ENCODE results near the gene IFNLR1. TPM values are rescaled to one million over a fixed set of nuclear protein-coding genes. Genes with fewer than 3 reads are reported as not detected.

Gene IFNLR1
- total RNA-seq, 2 experiments from 2014 or later = 29.4 to 30.5 TPM

GRCh38 chr1:24222793-24223192 lies 35.7 kb upstream of the IFNLR1 start:
- Histone ChIP-seq H4K20me1 (ENCODE audit: insufficient read depth, low read length) (no peaks in the 10 kb centered on the region), H3K4me3 (ENCODE audit: low read depth, low read length, poor library complexity, severe bottlenecking) (no peak overlapping the region), H3K4me1 (ENCODE audit: insufficient read depth, low read length, poor library complexity, severe bottlenecking) (no peaks in the 10 kb centered on the region), H3K9me3 (ENCODE audit: low read length) (no peaks in the 10 kb centered on the region), H2AFZ (ENCODE audit: low read length) (no peak overlapping the region), H3K79me2 (ENCODE audit: insufficient read depth, low read depth, low read length) (no peaks in the 10 kb centered on the region), H3K36me3 (ENCODE audit: insufficient read depth, low read length) (no peaks in the 10 kb centered on the region), H3K27ac (ENCODE audit: low read depth, low read length, poor library complexity, severe bottlenecking) (no peak overlapping the region), H3K9me2 (ENCODE audit: insufficient read depth, low read length) (no peaks in the 10 kb centered on the region), H3K4me2 (ENCODE audit: low read length) (no peak overlapping the region)
- TF ChIP-seq, protein P1, sequence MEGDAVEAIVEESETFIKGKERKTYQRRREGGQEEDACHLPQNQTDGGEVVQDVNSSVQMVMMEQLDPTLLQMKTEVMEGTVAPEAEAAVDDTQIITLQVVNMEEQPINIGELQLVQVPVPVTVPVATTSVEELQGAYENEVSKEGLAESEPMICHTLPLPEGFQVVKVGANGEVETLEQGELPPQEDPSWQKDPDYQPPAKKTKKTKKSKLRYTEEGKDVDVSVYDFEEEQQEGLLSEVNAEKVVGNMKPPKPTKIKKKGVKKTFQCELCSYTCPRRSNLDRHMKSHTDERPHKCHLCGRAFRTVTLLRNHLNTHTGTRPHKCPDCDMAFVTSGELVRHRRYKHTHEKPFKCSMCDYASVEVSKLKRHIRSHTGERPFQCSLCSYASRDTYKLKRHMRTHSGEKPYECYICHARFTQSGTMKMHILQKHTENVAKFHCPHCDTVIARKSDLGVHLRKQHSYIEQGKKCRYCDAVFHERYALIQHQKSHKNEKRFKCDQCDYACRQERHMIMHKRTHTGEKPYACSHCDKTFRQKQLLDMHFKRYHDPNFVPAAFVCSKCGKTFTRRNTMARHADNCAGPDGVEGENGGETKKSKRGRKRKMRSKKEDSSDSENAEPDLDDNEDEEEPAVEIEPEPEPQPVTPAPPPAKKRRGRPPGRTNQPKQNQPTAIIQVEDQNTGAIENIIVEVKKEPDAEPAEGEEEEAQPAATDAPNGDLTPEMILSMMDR (conservative IDR thresholded peaks at IDR 0.05; ENCODE audit: low read length) = no peak
- no peak for TF ChIP-seq EZH2phosphoT487 (IDR thresholded peaks at IDR 0.05; ENCODE audit: borderline replicate concordance, low read depth, low read length)
- BruUV-seq (replicated peaks) = no TSS peak
- intact Hi-C loops (cut with micrococcal nuclease; ENCODE audit: unreplicated experiment) = no loop called here
- POLR2A ChIA-PET = no interaction called here
- CTCF ChIA-PET (ENCODE audit: unreplicated experiment) = no interaction called here
- DNase-seq (ENCODE audit: low spot score) = no peak

DNA sequence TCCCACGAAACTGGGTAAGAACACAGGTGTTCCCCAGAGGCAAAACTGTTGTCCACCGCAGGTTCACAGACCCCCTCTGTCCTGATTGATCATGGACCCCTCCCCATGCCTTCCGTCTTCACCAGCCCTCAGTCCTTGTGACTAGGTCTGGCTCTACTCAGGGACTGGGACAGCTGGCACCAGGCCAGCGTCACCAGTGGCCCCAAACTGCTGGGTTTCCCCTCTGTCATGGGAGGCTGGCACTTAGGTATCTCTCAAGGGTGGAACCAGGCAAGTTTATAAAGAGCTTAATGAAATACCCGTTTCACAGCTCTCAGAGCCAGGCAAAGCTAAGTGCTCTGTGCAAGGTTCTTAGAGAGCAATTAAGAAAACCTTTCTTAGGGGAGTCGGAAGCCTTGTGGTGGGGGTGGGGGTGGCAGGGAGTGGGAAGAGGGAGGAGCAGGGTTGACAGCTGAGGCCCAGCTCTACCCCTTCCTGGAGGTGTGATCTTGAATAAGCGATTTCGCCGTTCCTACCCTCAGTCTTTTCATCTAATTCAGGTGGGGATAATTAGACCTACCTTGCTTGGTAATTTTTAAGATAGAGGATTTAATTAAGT lies 35.0 kb upstream of the IFNLR1 start:
- no peak for DNase-seq (ENCODE audit: low spot score)
- Histone ChIP-seq H4K20me1 (ENCODE audit: insufficient read depth, low read length) (no peaks in the 10 kb centered on the region), H3K9me3 (ENCODE audit: low read length) (no peaks in the 10 kb centered on the region), H3K36me3 (ENCODE audit: insufficient read depth, low read length) (no peaks in the 10 kb centered on the region), H3K9me2 (ENCODE audit: insufficient read depth, low read length) (no peaks in the 10 kb centered on the region), H3K4me3 (ENCODE audit: low read depth, low read length, poor library complexity, severe bottlenecking) (no peak overlapping the region), H2AFZ (ENCODE audit: low read length) (no peak overlapping the region), H3K4me2 (ENCODE audit: low read length) (no peak overlapping the region), H3K4me1 (ENCODE audit: insufficient read depth, low read length, poor library complexity, severe bottlenecking) (no peaks in the 10 kb centered on the region), H3K79me2 (ENCODE audit: insufficient read depth, low read depth, low read length) (no peaks in the 10 kb centered on the region), H3K27ac (ENCODE audit: low read depth, low read length, poor library complexity, severe bottlenecking) (no peak overlapping the region)
- intact Hi-C loops (cut with micrococcal nuclease; ENCODE audit: unreplicated experiment) = no loop called here
- BruUV-seq (replicated peaks) = no TSS peak
- ChIA-PET POLR2A (no interaction called here), CTCF (ENCODE audit: unreplicated experiment) (no interaction called here)
- TF ChIP-seq, protein P1 (conservative IDR thresholded peaks at IDR 0.05; ENCODE audit: low read length) = no peak
- TF ChIP-seq EZH2phosphoT487 (IDR thresholded peaks at IDR 0.05; ENCODE audit: borderline replicate concordance, low read depth, low read length) = no peak

DNA sequence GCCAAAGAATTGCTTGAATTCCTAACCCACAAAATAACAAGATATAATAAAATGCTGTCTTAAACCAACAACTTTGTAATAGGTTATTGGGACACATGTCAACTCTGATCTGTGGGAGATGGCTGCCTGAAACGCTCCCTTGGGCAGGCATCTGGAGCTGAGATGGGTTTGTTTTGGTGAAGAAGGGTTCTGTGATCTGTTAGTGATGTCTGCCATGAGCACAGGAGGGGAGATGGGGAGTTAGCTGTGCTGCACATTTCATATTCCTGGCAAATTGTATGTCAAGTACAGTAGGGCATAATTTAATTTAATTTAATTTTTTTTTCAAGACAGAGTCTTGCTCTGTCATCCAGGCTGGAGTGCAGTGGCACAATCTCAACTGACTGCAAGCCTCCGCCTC lies 34.2 kb upstream of the IFNLR1 start:
- Histone ChIP-seq H3K27ac (ENCODE audit: low read depth, low read length, poor library complexity, severe bottlenecking) (no peak overlapping the region), H3K4me1 (ENCODE audit: insufficient read depth, low read length, poor library complexity, severe bottlenecking) (peaks cover 1% of the 10 kb centered on the region), H3K4me3 (ENCODE audit: low read depth, low read length, poor library complexity, severe bottlenecking) (no peak overlapping the region), H3K9me2 (ENCODE audit: insufficient read depth, low read length) (no peaks in the 10 kb centered on the region), H3K79me2 (ENCODE audit: insufficient read depth, low read depth, low read length) (no peaks in the 10 kb centered on the region), H4K20me1 (ENCODE audit: insufficient read depth, low read length) (no peaks in the 10 kb centered on the region; the same call in 1 of the 2 replicates), H3K9me3 (ENCODE audit: low read length) (no peaks in the 10 kb centered on the region), H3K4me2 (ENCODE audit: low read length) (no peak overlapping the region), H2AFZ (ENCODE audit: low read length) (no peak overlapping the region), H3K36me3 (ENCODE audit: insufficient read depth, low read length) (no peaks in the 10 kb centered on the region)
- ChIA-PET CTCF (ENCODE audit: unreplicated experiment) (no interaction called here), POLR2A (interaction anchor here (0.6 kb wide), 1 partner anchor 736 kb away, joined by 3 read pairs; no protein-coding TSS in a partner anchor)
- intact Hi-C loops (cut with micrococcal nuclease; ENCODE audit: unreplicated experiment) = no loop called here
- DNase-seq (ENCODE audit: low spot score) = no peak
- TF ChIP-seq, protein P1 (conservative IDR thresholded peaks at IDR 0.05; ENCODE audit: low read length) = no peak
- TF ChIP-seq EZH2phosphoT487 (IDR thresholded peaks at IDR 0.05; ENCODE audit: borderline replicate concordance, low read depth, low read length) = no peak
- no TSS peak for BruUV-seq (replicated peaks)

Measured in OCI-LY7 (cell line).